ENCODE measurements around the gene TRAF3IP1. TPM values are rescaled to one million over a fixed set of nuclear protein-coding genes. Genes with fewer than 3 reads are reported as not detected.

Gene TRAF3IP1
- total and polyA plus RNA-seq, 2 of the 13 experiments (the other 11 are each of a cell fraction or from before 2014, with no cell fraction given), result 4.1 to 12.9 TPM

- TF ChIP-seq ZNF646 (CRISPR knock-in tag; IDR thresholded peaks at IDR 0.05), result no peak
- peak; percentile 69 for TF ChIP-seq XRCC5 (optimal IDR thresholded peaks at IDR 0.05; ENCODE audit: low read length)
- no peak for TF ChIP-seq LCORL (IDR thresholded peaks at IDR 0.05)
- peak; percentile 51 for TF ChIP-seq LCORL (CRISPR knock-in tag; IDR thresholded peaks at IDR 0.05)
- TF ChIP-seq ARNTL (CRISPR knock-in tag; IDR thresholded peaks at IDR 0.05), result no peak
- no peak for TF ChIP-seq NCOA2 (CRISPR knock-in tag; IDR thresholded peaks at IDR 0.05)
- TF ChIP-seq IKZF4 (CRISPR knock-in tag; IDR thresholded peaks at IDR 0.05; ENCODE audit: borderline replicate concordance, low read depth, not compliant biosample characterization), result no peak
- peak; percentile 56 for TF ChIP-seq TEAD3 (CRISPR knock-in tag; optimal IDR thresholded peaks at IDR 0.05; ENCODE audit: borderline replicate concordance)
- no peak for TF ChIP-seq MAFG (CRISPR knock-in tag; IDR thresholded peaks at IDR 0.05)
- no peak for TF ChIP-seq EZH2 (conservative IDR thresholded peaks at IDR 0.05; ENCODE audit: low read depth, low read length)
- no peak for TF ChIP-seq MAX (IDR thresholded peaks at IDR 0.05)
- TF ChIP-seq ZNF503 (CRISPR knock-in tag; IDR thresholded peaks at IDR 0.05), result no peak
- TF ChIP-seq RFXAP (CRISPR knock-in tag; IDR thresholded peaks at IDR 0.05; ENCODE audit: borderline replicate concordance), result no peak
- TF ChIP-seq PTBP1 (IDR thresholded peaks at IDR 0.05; ENCODE audit: low read depth, low read length, poor library complexity, severe bottlenecking), result no peak
- peak; percentile 20; the same call in 1 of the 2 replicates for TF ChIP-seq CEBPG (CRISPR knock-in tag; IDR thresholded peaks at IDR 0.05)
- 0 out of 2 replicates have a peak, but pooled peaks have one; percentile 37 for TF ChIP-seq THRA (CRISPR knock-in tag; IDR thresholded peaks at IDR 0.05; ENCODE audit: borderline replicate concordance)
- no peak for TF ChIP-seq ZNF354B (CRISPR knock-in tag; IDR thresholded peaks at IDR 0.05)
- TF ChIP-seq ZMYM4 (CRISPR knock-in tag; IDR thresholded peaks at IDR 0.05), result 0 out of 2 replicates have a peak, but pooled peaks have one; percentile 27
- peak; percentile 53; the same call in 1 of the 2 replicates for TF ChIP-seq KDM3A (CRISPR knock-in tag; IDR thresholded peaks at IDR 0.05; ENCODE audit: low read depth)
- no peak for TF ChIP-seq ZBTB25 (CRISPR knock-in tag; IDR thresholded peaks at IDR 0.05)
- TF ChIP-seq FOSL2 (CRISPR knock-in tag; IDR thresholded peaks at IDR 0.05), result peak; percentile 14; the same call in 1 of the 2 replicates
Measured at GRCh38 chr2:238370823-238371372, 50.6 kb downstream of the TRAF3IP1 start (continued).
